Raji (cell line): ENCODE results near the gene ANKDD1A.

Source experiments
- POLR2A ChIP-seq: IDR thresholded peaks from 2 replicates; pipeline ENCODE4 v1.6.1; 2011; ENCODE audit warnings: low read depth, low read length, control low read depth; ENCODE audit not compliant: insufficient read depth

Gene ANKDD1A

GRCh38 chr15:64960153-64960552, 48.5 kb downstream of the ANKDD1A start:
- no peak for TF ChIP-seq POLR2A

- TF ChIP-seq POLR2A, result no peak
These were observed 49.3 kb downstream of the ANKDD1A start for GRCh38 chr15:64961013-64961412.

- no peak for TF ChIP-seq POLR2A
These were observed 57.7 kb downstream of the ANKDD1A start for GRCh38 chr15:64969401-64969800.

GRCh38 chr15:64970698-64971097, 59.0 kb downstream of the ANKDD1A start:
- TF ChIP-seq POLR2A, result no peak

- TF ChIP-seq POLR2A, result no peak
These were observed 63.7 kb downstream of the ANKDD1A start for GRCh38 chr15:64975390-64975789.

- no peak for TF ChIP-seq POLR2A
These were observed 67.6 kb downstream of the ANKDD1A start for GRCh38 chr15:64979252-64979710.

- no peak for TF ChIP-seq POLR2A
These were observed 70.2 kb downstream of the ANKDD1A start for GRCh38 chr15:64981812-64982431.

GRCh38 chr15:64982472-64982871, 70.8 kb downstream of the ANKDD1A start:
- no peak for TF ChIP-seq POLR2A

- TF ChIP-seq POLR2A, result no peak
These were observed 73.8 kb downstream of the ANKDD1A start for GRCh38 chr15:64985366-64986033.

- no peak for TF ChIP-seq POLR2A
These were observed 75.4 kb downstream of the ANKDD1A start for GRCh38 chr15:64987136-64987535.

- peak; percentile 80 for TF ChIP-seq POLR2A
These were observed 77.9 kb downstream of the ANKDD1A start, which contains the start of gene SPG21 for GRCh38 chr15:64989416-64990167. Gene SPG21 (minus strand): TSS chr15:64989914. CDS start chr15:64983569, 6,345 bp downstream.

- no peak for TF ChIP-seq POLR2A
These were observed 78.4 kb downstream of the ANKDD1A start for GRCh38 chr15:64990168-64990470.

GRCh38 chr15:64991536-64992135, 79.9 kb downstream of the ANKDD1A start:
- no peak for TF ChIP-seq POLR2A

- no peak for TF ChIP-seq POLR2A
These were observed 81.6 kb downstream of the ANKDD1A start for GRCh38 chr15:64993290-64993689.

- TF ChIP-seq POLR2A, result no peak
These were observed 85.4 kb downstream of the ANKDD1A start for GRCh38 chr15:64997066-64997465.

GRCh38 chr15:64997745-64998375, 86.2 kb downstream of the ANKDD1A start:
- TF ChIP-seq POLR2A, result no peak

GRCh38 chr15:65004993-65005392, 93.3 kb downstream of the ANKDD1A start:
- no peak for TF ChIP-seq POLR2A
